Activated CD8-positive, alpha-beta memory T cell treated with anti-CD3 and anti-CD28 coated beads, Interleukin-2, amount 50 U/mL, for 24 hours (primary cell): Measurements from ENCODE around the gene FIGNL2.

Source experiments
- DNase-seq: peaks from one replicate; pipeline ENCODE4 v3.0.0-alpha.2; 2020; ENCODE audit errors: extremely low read depth

FIGNL2 gene

DNA sequence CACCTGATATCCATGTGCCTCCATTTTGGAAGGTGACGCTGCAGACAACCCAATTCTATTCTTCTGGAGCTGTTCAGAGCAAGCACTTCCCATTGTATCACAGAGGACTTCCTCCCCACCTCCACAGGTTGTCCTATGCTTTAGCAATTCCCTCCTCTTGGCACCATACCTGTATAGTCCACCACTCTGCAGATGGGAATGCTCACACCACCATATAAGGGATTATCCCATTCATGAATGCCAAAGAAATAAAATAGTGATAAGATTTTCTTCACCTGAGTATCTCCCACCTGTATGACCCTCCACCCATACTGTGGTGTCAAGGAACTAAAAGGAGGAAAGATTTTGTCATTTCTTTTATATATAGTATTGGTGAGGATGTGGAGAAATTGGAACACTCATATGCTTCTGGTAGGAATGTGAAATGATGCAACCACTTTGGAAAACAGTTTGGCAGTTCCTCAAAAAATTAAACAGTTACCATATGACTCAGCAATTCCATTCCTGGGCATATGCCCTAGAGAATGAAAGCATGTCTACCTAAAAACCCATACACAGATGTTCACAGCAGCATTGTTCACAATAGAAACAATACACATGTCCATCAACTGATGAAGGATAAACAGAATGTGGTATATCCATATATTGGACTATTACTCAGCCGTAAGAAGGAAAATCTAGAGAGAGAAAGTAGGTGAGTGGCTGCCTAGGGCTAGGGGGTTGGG is 75.2 kb downstream of the FIGNL2 start:
- no peak for DNase-seq

DNA sequence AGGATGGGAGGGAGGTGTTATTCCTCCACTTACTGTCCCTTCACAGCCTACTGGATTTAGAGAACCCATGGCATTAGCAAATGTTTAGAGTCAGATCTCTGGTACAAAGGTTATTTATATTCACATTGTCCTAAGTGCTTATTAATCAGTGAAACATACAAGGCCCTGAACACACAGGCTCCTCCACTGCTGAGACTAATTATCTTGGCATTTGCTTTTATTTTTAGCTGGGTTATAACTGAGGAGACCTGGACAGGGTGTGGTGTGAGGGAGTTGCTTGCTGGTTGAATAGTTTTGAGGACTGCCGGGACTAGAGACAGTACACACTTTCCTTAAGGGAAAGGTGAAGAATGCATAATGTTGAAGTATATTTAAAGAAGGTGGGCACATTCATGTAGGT is 77.5 kb downstream of the FIGNL2 start:
- no peak for DNase-seq
